ENCODE measurements around the gene ZNF524.

- no peak for TF ChIP-seq CTCF (IDR thresholded peaks at IDR 0.05)
- no peak for TF ChIP-seq POLR2A (IDR thresholded peaks at IDR 0.05)
- no peak for TF ChIP-seq EP300 (IDR thresholded peaks at IDR 0.05)
Observed at GRCh38 chr19:55637534-55637933, 37.4 kb downstream of the ZNF524 start.

Measured in tibial nerve (tissue), 4 donors.